ENCODE data around the gene TTC24.
"Not testable (repeated sequence)": the region's sequence is repeated elsewhere in the genome, so short reads cannot be mapped to it uniquely, and the experiment has no call there.

TTC24 gene

GRCh38 chr1:156608981-156609380 is 29.5 kb downstream of the TTC24 start:
- peak; percentile 61 for DNase-seq (ENCODE audit: low read depth)

DNA sequence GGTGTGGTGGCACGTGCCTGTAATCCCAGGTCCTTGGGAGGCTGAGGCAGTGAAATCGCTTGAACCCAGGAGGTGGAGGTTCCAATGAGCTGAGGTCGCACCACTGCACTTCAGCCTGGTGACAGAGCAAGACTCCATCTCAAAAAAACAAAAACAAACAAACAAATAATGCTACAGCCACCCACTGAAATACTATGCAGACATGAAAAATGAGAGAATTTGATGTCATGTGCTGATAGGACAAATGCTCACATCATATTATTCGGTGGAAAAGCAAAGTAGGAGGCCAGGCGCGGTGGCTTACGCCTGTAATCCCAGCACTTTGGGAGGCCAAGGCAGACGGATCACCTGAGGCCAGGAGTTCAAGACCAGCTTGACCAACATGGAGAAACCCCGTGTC is 30.5 kb downstream of the TTC24 start:
- not testable (repeated sequence) for DNase-seq (ENCODE audit: low read depth)

- DNase-seq (ENCODE audit: low read depth) = no peak
Observed at GRCh38 chr1:156612666-156613065, 33.1 kb downstream of the TTC24 start.

- DNase-seq (ENCODE audit: low read depth) = no peak
Observed at GRCh38 chr1:156615946-156616345, 36.4 kb downstream of the TTC24 start.

DNA sequence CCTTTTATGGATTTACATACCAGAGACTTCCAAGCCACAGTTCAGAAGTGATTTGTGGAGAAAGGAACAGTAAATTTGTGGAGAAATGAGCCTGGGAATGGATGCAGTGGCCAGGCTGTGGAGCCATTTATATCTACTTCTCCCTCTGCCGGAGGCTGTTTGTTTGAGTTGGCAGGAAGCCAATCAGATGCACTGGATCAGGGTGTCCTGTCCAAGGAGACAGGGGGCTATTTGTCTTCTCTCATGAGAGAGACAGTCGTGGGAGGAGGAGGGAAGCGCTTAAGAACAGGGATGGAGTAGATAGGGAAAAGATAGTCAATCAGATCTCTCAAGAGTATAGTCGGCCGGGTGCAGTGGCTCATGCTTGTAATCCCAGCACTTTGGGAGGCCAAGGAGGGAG is 36.9 kb downstream of the TTC24 start:
- DNase-seq (ENCODE audit: low read depth) = peak; percentile 37

DNA sequence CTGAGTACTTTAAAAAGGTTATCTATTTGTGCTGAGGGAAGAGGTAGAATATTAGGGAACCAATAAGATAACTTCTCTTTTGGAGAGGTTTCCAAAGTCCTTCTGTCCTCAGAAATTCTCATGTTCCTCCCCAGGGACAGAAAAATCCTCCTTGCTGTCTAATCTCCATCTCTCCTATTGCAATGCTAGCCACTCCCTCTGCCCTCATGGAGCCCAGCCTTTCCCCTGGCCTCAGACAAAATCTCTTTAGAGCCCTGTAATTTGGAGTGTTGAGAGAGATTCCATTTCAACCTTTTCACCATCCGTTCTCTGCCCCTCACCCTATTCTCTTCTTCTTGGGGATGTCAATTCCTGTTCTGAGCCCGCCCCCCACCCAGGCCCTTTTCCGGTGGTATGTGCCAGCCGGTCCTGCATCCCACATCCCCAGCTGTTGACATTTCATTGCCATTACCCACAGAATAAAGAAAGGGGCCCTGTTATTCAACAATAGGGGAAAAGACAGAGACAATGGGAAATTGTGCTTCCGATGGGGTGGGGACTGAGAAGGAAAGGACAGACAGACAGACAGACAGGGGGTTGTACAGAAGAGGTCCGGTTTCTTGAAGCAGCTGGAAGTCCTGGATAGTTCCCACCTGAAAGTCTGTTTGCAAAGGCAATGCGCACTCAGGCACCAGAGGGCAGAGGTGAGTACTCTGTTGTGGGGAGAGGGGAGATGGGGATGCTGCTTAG is 39.5 kb downstream of the TTC24 start, which contains the start of gene HAPLN2:
HAPLN2 (plus strand) TSS at position 563 of the 729 bp plus-strand sequence. CDS start 4,076 bp downstream, outside the sequence.
- peak; percentile 42 for DNase-seq (ENCODE audit: low read depth)

- no peak for DNase-seq (ENCODE audit: low read depth)
Observed at GRCh38 chr1:156619582-156619955, 40.0 kb downstream of the TTC24 start.

DNA sequence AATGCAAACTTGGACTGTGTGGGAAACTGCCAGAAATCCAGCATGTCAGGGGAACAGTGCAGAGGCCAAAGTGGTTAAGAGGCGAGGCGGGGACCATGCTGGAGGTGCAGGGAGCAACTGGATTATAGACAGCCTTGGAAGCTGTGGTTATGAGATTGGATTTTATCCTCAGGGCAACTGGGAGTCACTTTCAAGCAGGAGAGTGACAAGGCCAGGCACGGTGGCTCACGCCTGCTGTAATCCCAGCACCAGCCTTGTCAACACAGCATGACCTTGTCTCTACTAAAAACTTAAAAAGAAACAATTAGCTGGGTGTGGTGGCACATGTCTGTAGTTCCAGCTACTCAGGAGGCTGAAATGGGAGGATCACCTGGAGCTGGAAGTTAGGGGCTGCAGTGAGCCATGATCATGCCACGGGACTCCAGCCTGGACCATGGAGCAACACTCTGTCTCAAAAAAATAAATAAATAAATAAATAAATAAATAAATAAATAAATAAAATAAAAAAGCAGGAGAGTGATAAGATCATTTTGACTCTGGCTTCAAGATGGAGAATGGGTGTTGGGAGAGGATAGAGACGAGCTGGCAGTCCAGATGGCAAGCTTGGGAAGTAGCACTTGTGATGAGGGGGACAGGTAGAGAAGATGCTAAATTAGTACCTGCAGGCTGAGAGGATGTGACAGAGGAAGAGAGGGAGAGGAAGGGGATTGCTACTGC is 43.2 kb downstream of the TTC24 start:
- DNase-seq (ENCODE audit: low read depth) = no peak

DNA sequence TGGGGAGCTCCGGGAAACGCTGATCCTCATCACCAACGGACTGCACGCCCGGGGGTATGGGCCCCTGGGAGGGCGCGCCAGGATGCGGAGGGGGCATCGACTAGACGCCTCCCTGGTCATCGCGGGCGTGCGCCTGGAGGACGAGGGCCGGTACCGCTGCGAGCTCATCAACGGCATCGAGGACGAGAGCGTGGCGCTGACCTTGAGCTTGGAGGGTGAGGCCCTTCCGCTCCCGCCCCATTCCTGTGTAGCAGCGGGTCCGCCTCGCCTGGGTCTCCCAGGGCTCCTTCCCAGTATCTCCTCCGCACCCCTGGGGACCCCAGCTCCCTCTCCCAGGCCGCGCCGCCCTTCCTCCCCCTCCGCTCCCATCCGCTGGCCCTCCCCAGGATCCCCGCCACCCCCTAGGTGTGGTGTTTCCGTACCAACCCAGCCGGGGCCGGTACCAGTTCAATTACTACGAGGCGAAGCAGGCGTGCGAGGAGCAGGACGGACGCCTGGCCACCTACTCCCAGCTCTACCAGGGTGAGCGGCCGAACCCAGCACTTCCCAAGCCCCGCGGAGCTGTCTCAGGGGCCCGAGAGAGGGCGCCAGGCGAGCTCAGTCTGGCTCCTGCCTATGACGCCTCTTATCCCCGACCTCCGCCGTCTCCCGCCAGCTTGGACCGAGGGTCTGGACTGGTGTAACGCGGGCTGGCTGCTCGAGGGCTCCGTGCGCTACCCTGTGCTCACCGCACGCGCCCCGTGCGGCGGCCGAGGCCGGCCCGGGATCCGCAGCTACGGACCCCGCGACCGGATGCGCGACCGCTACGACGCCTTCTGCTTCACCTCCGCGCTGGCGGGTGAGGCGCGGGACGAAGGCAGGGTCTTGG is 44.7 kb downstream of the TTC24 start:
- DNase-seq (ENCODE audit: low read depth) = peak; percentile 71

- no peak for DNase-seq (ENCODE audit: low read depth)
Observed at GRCh38 chr1:156624814-156625435, 45.4 kb downstream of the TTC24 start.

DNA sequence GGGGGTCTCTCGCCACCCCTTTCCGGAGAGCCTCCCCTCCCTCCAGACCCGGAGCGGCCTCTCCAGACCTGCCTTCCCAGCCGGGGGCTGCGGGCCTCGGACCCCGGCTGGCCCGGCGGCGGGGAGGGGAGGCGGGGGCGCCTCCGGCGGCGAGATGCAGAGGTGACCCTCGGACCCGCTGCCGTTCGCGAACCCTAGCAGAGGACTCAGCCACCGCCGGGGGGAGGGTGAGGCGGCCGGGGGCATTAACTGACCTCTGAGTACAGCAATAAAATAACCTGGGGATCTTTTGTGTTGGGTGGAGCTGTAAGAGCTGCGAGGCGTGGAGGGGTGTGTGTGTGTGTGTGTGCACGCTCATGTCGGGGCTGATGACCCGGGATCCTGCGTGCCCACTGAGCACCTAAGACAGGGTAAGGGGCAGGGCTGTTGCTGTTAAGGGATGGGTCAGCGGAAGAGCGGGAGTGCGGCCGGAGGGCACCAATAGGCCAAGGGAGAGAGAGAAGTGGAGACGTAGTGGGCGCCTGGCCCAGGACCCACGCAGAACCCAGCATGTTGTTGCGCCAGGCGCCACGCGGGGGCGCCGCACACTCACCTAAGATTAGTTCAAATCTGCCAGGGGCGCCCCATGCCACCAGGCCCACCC is 46.0 kb downstream of the TTC24 start:
- DNase-seq (ENCODE audit: low read depth) = peak; percentile 60

DNA sequence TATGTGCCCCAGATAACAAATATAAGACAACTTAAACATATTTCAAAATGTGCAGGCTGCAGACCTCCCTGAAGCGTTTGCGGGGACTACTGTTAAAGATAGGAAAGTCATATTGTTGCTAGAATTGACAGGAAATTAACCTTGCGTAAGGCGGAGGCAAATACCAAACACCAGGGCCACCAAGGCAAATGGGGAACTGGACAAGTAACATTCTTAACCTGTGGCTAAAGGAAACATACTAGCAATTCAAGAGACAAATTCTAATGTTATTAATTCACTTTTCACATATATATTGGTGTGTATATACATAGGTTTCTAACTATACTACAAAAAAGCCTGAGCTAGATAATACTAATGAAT is 46.5 kb downstream of the TTC24 start:
- DNase-seq (ENCODE audit: low read depth) = no peak

DNA sequence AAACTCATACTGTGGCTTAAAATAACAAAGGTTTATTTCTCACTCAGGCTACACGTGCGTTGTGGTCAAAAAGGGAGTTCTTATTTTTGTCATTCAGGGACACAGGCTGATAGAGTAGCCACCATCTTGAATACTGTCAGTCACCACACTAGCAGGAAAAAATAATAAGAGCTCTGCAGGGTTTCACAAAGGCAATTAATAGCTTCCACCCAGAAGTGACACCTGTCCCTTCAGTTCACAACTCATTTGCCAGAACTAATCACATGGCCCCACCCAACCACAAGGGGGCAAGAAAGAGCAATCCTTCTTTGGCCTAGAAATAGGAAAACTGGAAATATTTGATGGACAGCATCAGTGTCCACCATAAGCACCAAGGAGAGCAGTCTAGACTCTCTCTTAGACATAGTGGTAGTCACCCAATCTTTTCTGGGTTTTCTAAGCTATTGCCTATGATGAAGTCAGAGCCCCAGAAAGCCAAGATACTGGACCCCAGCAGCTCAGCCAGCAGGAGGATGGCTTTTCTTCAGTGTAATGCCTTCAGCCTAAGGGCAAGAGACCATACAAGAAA is 47.9 kb downstream of the TTC24 start:
- peak; percentile 73 for DNase-seq (ENCODE audit: low read depth)

GRCh38 chr1:156629823-156630449 is 50.4 kb downstream of the TTC24 start:
- no peak for DNase-seq (ENCODE audit: low read depth)

DNA sequence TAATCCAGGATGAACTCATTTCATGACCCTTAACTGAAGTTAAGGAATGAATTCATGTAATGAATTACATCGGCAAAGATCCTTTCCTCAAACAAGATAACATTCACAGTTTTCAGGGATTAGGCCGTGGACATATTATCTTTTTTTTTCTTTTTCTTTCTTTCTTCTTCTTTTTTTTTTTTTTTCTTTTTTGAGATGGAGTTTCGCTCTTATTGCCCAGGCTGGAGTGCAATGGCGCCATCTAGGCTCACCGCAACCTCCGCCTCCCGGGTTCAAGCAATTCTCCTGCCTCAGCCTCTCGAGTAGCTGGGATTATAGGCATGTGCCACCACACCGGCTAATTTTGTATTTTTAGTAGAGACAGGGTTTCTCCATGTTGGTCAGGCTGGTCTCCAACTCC is 51.6 kb downstream of the TTC24 start:
- not testable (repeated sequence) for DNase-seq (ENCODE audit: low read depth)

DNA sequence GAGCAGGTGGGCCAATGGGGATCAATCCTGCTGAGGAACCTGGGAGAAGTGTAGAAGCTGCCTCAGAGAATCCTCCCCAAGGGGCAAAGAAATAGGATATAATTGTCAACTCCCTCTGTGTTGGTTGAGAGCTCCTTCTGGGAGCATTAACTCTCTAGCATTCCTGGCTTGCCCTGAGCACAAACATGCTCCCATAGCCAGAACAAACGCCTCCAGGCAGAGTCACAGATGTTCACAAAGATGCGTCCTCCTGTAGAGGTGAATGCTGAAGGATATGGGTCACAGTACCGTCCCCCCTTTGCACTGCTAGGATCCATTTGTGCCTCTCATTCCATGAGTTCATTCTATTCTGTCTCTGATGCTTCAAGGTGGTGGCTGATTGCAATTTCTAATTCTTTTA is 52.8 kb downstream of the TTC24 start:
- no peak for DNase-seq (ENCODE audit: low read depth)
